Myocyte (in vitro differentiated cells): Measurements from ENCODE around the gene CLSTN1. TPM values are rescaled to one million over a fixed set of nuclear protein-coding genes. Genes with fewer than 3 reads are reported as not detected.
"Not testable (repeated sequence)": the region's sequence is repeated elsewhere in the genome, so short reads cannot be mapped to it uniquely, and the experiment has no call there.

Experiments
- DNase-seq: peaks from one replicate; pipeline ENCODE4 v3.0.0-alpha.2; 2012; ENCODE audit warnings: low read depth
- total RNA-seq: library from RNA; depleted of rRNA; stranded (reverse); fragments of >200 nt; gene quantifications from 2 replicates; pipeline ENCODE4 v1.2.3, GENCODE V29; 2014

CLSTN1 gene
- total RNA-seq, 1 donor from 2014 or later, result 17.1 TPM

- DNase-seq, result no peak
Measured at GRCh38 chr1:9764550-9764949, 59.2 kb downstream of the CLSTN1 start.

GRCh38 chr1:9763914-9764313 is 59.9 kb downstream of the CLSTN1 start:
- DNase-seq, result no peak

DNA sequence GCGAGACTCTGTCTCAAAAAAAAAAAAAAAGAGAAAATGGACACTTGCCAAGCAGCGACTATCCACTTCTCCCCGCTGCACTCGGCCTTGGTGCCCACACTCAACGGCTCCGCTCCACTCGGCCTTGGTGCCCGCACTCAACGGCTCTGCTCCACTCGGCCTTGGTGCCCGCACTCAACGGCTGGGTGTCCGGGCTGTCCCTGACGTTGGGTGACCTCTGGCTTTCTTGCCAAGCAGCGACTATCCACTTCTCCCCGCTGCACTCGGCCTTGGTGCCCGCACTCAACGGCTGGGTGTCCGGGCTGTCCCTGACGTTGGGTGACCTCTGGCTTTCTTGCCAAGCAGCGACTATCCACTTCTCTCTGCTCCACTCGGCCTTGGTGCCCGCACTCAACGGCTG is 61.3 kb downstream of the CLSTN1 start:
- not testable (repeated sequence) for DNase-seq

- peak; percentile 75 for DNase-seq
Measured at GRCh38 chr1:9761855-9762254, 61.9 kb downstream of the CLSTN1 start.

DNA sequence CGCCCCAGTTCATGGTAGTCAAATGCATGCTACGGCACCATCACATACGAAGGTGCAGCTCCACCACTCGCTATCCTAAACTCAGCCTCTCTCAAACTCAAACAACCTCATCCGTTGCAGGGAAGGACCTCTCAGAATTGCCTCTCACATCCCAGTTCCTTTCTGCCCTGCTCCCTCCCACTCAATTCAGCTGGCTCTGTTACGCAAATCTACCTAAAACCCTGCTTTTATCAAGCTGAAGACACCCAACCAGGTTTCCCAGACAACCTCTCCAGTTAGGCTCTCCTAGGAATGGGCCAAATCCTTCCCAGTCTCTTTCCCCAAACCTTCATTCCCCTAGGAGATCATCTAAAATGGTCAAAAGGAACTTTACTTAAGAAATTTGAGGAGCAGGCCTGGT is 62.9 kb downstream of the CLSTN1 start:
- DNase-seq, result no peak

- no peak for DNase-seq
Measured at GRCh38 chr1:9759939-9760338, 63.8 kb downstream of the CLSTN1 start.

DNA sequence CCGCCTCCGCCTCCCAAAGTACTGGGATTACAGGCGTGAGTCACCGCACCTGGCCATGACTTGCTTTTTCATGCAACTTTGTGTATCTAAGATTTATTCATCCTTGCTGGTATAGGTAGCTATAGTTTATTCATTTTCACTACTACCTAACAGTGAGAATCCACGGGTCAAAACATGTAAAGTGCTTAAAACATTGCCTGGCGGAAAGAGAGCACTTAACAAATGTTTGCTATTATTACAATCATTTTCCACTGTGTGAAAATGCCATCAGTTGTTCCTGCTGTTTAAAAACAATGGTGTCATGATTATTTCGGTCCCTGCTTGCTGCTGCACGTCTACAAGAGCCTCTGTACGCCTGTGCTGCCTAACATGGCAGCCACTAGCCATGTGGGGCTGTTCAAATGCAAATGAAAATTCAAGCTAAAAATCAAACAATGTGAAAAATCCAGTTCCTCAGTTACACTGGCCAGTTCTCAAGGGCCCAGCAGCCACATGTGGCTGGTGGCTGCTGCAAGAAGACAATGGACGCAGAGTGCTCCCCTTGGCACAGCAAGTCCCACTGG is 65.1 kb downstream of the CLSTN1 start:
- DNase-seq, result peak; percentile 39

- DNase-seq, result no peak
Measured at GRCh38 chr1:9755441-9755995, 68.2 kb downstream of the CLSTN1 start.

- peak; percentile 51 for DNase-seq
Measured at GRCh38 chr1:9753121-9753531, 70.6 kb downstream of the CLSTN1 start.

DNA sequence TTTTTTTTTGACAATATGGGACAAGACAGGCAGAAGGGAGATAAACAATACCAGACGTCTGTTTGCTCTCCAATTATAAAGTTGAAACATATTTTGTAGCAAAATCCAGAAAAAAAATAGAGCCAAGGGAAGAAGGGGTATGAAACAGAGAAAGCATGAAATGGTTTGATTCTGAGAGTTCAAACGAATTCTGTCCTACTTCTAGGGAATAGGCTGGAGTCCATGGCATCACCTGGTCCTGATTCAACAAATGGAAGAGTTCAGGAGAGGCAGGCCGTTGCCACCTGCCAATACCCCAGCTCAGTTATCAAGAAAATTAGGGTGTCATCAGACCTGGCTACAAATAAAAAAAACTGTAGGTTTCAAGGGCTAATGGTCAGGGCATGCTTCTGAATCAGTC is 71.8 kb downstream of the CLSTN1 start:
- DNase-seq, result no peak

DNA sequence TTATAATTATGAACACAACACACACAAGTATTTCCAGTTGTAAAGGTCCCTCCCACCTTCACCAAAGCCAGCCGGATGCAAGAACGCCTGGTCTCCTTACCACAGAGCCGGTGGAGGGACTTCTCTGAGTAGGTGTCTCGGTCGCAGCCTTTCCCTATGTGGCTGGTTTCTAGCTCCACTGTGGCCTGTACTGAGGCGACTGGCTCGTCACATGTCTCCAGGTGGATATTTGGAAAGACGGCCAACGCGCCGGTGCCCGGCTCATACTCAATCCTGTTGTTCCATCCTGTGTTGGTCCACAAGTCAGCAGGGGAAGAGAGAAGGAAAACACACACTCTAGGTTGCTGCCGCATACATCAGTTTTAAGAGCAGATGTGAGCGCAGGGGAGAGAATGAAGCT is 74.4 kb downstream of the CLSTN1 start:
- DNase-seq, result no peak

DNA sequence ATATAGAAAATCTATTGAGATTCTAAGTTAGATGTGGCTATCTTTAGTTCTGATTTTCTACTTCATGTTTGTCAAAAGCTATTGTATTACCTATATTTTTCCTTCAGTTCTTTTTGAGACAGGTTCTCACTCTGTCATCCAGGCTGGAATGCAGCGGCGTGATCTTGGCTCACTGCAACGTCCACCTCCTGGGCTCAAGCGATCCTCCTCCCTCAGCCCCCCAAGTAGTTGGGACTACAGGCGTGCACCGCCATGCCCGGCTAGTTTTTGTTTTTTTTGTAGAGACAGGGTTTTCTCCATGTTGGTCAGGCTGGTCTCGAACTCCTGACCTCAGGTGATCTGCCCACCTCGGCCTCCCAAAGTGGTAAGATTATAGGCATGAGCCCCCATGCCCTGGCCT is 75.4 kb downstream of the CLSTN1 start:
- not testable (repeated sequence) for DNase-seq

- no peak for DNase-seq
Measured at GRCh38 chr1:9746651-9747050, 77.1 kb downstream of the CLSTN1 start.

DNA sequence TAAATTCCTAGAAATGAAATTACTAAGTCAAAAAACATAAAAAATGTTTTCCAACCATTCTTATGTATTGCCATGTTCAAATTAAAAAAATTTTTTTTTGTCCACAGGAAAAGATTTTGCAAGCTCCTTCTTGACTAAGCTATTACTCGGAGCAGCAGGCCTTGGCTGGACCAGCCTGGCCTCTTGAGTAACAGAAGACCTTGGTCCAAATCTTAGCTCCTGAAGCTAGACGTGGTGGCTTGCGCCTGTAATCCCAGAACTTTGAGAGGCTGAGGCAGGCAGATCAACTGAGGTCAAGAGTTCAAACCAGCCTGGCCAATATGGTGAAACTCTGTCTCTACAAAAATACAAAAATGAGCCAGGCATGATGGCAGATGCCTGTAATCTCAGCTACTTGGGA is 77.6 kb downstream of the CLSTN1 start:
- no peak for DNase-seq

DNA sequence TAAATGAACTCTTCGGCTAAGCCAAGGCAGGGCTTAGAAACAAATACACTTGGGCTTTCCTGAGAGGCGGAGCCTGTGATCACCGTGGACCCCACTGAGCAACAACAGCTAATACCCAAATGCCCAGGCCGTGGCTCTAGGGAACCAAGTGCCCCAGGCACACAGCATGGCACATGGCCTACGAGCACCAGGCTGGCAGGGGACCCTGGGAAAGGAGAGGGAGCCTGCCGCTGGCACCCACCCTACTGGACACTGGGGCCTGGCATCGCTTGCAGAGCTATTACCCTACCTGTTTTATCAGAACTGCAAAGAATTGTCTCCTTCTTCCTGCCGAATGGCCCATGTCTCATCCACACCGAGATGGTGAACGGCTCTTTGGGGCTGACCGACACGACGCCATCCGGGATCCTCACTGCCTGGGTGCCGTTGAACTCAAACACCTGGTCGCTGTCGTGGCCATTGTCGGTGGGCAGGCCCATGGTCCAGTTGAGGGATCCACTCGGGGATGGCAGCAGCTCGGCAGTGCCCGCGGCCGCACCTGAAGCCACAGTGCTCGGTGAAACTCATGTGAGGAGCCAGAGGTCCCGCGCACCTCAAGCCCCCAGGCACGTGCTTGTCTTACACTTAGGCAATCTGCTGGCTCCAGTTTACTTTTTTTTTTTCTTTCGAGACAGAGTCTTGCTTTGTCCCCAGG is 79.5 kb downstream of the CLSTN1 start:
- no peak for DNase-seq

DNA sequence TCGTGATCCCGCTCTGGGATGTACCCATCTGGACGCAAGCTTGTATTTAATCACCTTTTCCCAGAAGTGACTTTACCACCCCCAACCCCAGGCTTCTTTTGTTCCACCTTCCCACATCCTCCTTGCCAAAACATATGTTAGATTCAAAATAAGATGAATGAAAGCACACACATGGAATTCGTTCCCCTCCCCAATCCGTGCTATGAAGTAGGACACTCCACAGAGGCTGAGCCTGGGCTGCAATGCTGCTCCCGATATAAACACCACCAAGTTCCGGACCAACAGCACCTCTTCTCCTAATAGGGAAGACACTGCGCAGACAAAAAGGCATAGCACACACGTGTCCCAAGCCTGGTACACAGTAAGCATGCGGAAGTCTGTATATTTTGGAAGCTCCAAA is 86.1 kb downstream of the CLSTN1 start:
- DNase-seq, result no peak

DNA sequence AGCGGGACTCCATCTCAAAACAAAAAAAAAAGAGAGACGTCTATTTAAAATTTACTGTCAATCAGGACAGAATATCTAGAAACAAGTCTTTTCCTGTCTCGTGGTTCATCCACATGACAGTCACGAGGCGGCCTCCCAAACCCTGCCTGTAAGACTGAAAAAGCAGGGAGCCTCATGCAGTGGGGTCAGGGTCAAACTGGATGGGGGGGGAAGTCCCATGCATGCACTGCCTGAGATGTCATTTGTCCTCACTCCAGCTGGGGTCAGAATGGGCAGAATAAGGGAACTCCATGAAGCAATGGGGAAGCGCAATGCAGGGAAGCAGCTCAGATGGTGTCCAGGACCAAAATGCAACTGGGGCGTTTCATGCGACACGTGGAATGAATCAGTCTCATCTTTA is 86.7 kb downstream of the CLSTN1 start:
- no peak for DNase-seq

DNA sequence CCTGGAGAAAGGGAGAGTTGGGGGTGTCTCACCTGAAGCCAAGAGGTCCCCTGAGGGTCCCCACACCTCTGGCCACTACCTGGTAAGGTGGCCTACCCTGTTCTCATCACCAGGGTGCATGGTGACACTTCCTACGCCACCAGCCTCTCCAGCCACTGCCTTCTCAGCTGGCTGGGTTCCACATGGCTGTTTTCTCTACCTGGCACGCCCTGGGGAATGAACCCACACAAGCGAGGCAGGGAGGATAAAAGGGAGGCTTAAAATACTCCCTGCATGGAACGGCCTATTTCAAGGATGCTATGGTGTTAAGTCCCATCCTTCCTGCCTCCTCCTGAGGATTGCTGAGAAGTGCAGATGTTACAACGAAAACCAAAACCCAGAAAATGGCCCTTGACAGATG is 87.5 kb downstream of the CLSTN1 start:
- DNase-seq, result no peak

- no peak for DNase-seq
Measured at GRCh38 chr1:9735800-9736199, 88.0 kb downstream of the CLSTN1 start.

DNA sequence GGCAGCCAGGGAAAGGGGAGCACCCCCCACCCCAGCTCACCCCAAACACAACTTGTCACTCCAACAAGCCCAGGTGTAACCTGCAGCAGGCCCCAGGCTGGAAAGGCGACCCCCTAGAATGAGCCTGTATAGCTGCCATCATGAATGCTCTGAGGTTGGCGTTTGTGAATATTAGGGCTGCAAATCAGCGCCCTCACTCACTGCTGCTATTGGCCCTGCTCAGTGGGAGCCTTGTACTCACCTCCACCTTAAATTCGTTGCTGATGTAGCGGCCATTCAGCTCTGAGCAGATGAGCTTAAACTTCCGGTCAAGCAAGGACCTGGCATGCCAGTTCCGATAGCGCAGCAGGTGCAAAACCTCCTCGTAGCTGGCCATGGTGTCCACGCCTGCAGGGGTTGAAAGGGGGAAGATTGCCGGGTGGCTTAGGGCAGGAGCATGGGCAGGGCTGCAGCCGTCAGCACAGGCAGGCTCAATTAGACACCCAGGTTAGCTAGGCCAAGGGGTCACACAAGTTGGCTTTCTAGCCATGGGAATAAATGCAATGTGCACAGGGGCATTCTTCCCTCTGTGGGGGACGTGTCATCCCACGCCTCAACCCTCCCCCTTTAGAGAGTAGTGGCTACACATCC is 90.5 kb downstream of the CLSTN1 start:
- no peak for DNase-seq

GRCh38 chr1:9732123-9732971 is 91.4 kb downstream of the CLSTN1 start:
- peak; percentile 70 for DNase-seq

DNA sequence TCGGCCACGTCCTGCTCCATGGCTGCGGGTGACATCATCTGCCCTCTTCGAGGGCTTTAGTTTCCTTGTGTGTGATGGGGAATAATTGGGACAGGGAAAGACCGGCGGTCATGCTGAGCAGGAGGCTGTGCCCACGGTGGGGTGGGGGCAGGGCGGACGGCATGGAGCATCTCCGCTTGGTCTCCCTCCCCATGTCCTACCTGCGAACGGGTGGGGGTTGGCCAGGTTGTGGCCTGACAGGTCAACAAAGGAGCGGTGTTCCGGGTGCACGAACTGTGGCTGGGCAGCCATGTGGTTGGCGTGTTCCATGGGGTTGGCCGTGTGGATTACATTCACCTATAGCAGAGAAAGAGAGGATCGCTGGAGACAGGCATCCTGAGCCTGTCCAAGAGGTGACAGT is 92.2 kb downstream of the CLSTN1 start:
- DNase-seq, result no peak
